WERI-Rb-1 (cell line): ENCODE data around the gene SKAP1.

Experiments
- DNase-seq: peaks from one replicate; pipeline ENCODE4 v3.0.0-alpha.2; 2020
- H3K27ac ChIP-seq: fragments of 250-450 bp; sonication (Bioruptor Pico); 2 replicates; pipeline ENCODE4 v1.5.1; 2020; ENCODE audit warnings: mild to moderate bottlenecking, moderate library complexity
- H3K27me3 ChIP-seq: fragments of 250-450 bp; sonication (Bioruptor Pico); 2 replicates; pipeline ENCODE4 v1.5.1; 2021; ENCODE audit warnings: mild to moderate bottlenecking, low read depth, moderate library complexity; ENCODE audit not compliant: insufficient read depth, severe bottlenecking
- H3K36me3 ChIP-seq: fragments of 250-450 bp; sonication (Bioruptor Pico); 2 replicates; pipeline ENCODE4 v1.5.1; 2020; ENCODE audit warnings: mild to moderate bottlenecking, moderate library complexity
- H3K4me3 ChIP-seq: 2 replicates; pipeline ENCODE4 v1.5.1; 2011; ENCODE audit warnings: low read depth, mild to moderate bottlenecking, control low read depth, low read length
- H3K9me3 ChIP-seq: fragments of 250-450 bp; sonication (Bioruptor Pico); 2 replicates; pipeline ENCODE4 v1.5.1; 2021; ENCODE audit warnings: mild to moderate bottlenecking, moderate library complexity; ENCODE audit not compliant: severe bottlenecking
- TF ChIP-seq, protein P1 (sequence below): IDR thresholded peaks from 2 replicates; pipeline ENCODE4 v1.5.1; 2011; ENCODE audit warnings: low read depth, mild to moderate bottlenecking, control low read depth, inconsistent platforms, low read length

Gene SKAP1

DNA sequence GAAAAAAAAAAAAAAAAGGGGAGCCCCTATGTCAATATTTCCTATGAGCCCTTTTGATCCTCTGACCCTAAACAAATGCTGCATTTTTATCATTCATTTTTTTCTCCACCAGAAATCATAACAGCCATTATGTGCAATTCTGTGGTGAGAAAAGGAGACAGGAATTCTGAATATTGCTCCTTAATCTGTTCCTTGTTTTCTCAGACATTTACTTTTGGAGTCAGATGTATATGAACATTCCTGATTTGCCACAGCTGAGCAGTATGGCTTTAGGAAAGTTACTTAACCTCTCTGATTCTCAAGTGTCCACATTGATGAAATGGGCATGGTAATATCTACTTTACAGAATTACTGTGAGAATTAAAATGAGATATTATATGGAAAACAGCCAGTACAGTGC is 144.4 kb downstream of the SKAP1 start:
- Histone ChIP-seq H3K36me3 (no peaks in the 10 kb centered on the region), H3K27me3 (no peaks in the 10 kb centered on the region), H3K9me3 (no peaks in the 10 kb centered on the region), H3K4me3 (no peak overlapping the region), H3K27ac (no peak overlapping the region)
- DNase-seq: no peak
- TF ChIP-seq, protein P1, sequence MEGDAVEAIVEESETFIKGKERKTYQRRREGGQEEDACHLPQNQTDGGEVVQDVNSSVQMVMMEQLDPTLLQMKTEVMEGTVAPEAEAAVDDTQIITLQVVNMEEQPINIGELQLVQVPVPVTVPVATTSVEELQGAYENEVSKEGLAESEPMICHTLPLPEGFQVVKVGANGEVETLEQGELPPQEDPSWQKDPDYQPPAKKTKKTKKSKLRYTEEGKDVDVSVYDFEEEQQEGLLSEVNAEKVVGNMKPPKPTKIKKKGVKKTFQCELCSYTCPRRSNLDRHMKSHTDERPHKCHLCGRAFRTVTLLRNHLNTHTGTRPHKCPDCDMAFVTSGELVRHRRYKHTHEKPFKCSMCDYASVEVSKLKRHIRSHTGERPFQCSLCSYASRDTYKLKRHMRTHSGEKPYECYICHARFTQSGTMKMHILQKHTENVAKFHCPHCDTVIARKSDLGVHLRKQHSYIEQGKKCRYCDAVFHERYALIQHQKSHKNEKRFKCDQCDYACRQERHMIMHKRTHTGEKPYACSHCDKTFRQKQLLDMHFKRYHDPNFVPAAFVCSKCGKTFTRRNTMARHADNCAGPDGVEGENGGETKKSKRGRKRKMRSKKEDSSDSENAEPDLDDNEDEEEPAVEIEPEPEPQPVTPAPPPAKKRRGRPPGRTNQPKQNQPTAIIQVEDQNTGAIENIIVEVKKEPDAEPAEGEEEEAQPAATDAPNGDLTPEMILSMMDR: no peak

DNA sequence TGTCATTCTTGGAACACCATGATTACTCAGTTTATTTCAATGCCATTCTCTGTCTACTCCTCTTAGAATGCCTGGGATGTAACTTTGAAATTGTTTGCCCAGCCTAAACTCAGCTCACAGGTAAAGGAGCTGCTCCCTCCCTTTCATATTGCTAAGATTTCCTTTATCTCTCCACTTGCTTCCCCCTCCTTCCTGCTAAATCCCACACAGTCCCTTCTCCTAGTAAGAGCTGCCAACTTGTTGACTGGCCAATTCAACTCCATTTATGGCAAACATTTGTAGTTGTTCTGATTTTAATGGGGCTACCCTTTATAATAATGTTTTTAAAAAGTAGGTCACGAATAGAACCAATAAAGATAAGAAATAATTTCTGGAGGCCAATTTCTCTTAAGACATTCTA is 146.1 kb downstream of the SKAP1 start:
- Histone ChIP-seq H3K4me3 (no peak overlapping the region), H3K27ac (no peak overlapping the region), H3K27me3 (no peaks in the 10 kb centered on the region), H3K36me3 (no peaks in the 10 kb centered on the region), H3K9me3 (no peaks in the 10 kb centered on the region)
- TF ChIP-seq, protein P1: no peak
- no peak for DNase-seq

DNA sequence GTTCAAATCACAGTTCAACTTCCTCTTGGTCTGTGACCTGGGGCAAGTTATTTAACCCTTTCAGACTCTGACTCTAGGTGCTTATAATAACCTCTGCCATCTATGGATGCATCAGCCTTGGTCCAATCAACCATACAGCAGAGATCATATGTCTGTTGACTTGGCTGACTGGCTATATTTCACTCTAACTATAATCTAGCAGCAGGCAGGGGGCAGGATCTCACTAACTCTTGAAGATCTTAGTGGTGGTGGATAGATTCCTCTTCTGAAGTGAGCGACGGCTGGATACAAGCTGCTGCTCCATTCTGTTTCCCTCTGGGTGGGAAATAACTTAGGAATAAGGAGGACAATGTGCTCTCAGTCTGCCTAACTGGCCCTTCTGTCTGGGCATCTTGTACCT is 146.6 kb downstream of the SKAP1 start:
- no peak overlapping the region for H3K27ac ChIP-seq
- H3K36me3 ChIP-seq: no peaks in the 10 kb centered on the region
- TF ChIP-seq, protein P1: no peak
- no peak overlapping the region for H3K4me3 ChIP-seq
- no peaks in the 10 kb centered on the region for H3K27me3 ChIP-seq
- DNase-seq: no peak
- no peaks in the 10 kb centered on the region for H3K9me3 ChIP-seq

DNA sequence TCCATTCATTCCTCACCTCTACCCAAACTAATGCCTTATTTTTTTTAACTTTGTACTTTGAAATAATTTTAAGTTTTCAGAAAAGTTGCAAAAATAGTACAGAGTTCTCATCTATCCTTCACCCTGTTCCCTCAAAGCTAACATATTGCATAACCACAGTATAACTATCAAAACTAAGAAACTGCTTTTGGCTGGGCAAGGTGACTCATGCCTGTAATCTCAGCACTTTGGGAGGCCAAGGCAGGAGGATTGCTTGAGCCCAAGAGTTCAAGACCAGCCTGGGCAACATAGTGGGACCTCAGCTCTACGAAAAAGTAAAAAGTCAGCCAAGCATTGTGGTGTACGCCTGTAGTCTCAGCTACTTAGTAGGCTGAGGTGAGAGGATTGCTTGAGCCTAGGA is 147.7 kb downstream of the SKAP1 start:
- Histone ChIP-seq H3K36me3 (no peaks in the 10 kb centered on the region), H3K27ac (no peak overlapping the region), H3K4me3 (no peak overlapping the region), H3K27me3 (no peaks in the 10 kb centered on the region), H3K9me3 (no peaks in the 10 kb centered on the region)
- no peak for DNase-seq
- TF ChIP-seq, protein P1: no peak

DNA sequence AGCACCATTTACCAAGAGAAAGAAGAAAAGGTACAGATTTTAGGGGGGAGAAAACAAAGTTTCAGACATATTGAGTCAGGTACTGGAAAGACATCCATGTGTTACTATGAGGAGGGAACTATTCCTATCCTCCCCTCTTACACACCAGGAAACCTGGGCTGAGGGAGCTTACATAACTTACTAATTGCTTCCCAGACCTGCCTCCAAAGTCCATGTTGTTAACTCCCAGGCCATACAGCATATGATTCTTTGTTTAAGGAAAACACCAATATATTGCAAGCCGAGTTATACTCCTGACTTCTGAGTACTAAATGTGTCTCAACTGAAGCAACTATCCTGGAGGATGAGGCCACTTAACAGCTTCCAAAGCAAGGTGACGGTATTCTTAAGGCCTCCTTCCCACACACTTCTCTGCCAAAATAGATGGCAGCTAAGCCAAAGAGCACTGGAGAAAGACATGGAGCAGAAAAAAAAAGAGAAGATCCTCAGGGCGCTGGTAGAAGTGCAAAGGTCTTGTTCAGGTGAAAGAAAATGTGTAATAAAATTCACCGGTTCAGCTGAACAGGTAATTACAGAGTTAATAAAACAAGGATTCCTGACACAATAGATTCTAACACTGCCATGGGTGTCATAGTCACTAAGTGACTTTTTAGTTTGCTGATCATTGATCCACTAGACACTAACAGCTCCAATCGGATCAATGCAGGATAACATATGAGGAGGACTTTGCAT is 151.1 kb downstream of the SKAP1 start:
- Histone ChIP-seq H3K36me3 (no peaks in the 10 kb centered on the region), H3K9me3 (no peaks in the 10 kb centered on the region), H3K27me3 (no peaks in the 10 kb centered on the region), H3K4me3 (no peak overlapping the region), H3K27ac (no peak overlapping the region)
- no peak for DNase-seq
- TF ChIP-seq, protein P1: no peak

DNA sequence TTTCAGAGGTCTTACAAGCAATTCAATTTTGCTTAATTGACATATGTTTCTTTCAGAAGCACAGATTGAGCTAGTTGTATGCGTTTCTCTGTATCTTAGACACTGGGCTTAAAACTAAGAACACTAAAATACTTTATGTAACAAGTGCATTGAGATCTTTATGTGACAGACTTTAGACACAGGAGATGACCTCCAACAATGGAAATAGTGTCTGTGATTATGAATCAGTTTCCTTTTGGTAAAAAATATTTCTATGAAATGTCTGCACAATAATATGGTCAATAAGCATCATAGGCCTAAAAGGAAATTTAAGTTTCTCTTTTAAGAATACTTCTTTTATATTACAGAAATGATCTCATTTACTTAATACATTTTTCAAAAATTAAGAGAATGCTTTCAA is 153.2 kb downstream of the SKAP1 start:
- Histone ChIP-seq H3K9me3 (no peaks in the 10 kb centered on the region), H3K4me3 (no peak overlapping the region), H3K36me3 (no peaks in the 10 kb centered on the region), H3K27me3 (no peaks in the 10 kb centered on the region), H3K27ac (no peak overlapping the region)
- TF ChIP-seq, protein P1: no peak
- DNase-seq: no peak
